K562 (cell line): ENCODE measurements around the gene RNASEH2A. TPM values are rescaled to one million over a fixed set of nuclear protein-coding genes. Genes with fewer than 3 reads are reported as not detected.
A peak's percentile ranks its signal among the peaks of the same experiment; 100 is the strongest.

Experiments used
- BCOR ChIP-seq: fragments of 450-650 bp; IDR thresholded peaks from 2 replicates; pipeline ENCODE4 v1.6.1; 2016
- BRF1 ChIP-seq: IDR thresholded peaks from 3 replicates; pipeline ENCODE4 v1.6.1; 2011; ENCODE audit warnings: borderline replicate concordance, mild to moderate bottlenecking; ENCODE audit not compliant: insufficient read length; ENCODE audit errors: extremely low read depth
- NFIC ChIP-seq: fragments of 450-650 bp; IDR thresholded peaks from 2 replicates; pipeline ENCODE4 v1.6.1; 2017; ENCODE audit warnings: mild to moderate bottlenecking, inconsistent platforms
- NFYB ChIP-seq: IDR thresholded peaks from 2 replicates; pipeline ENCODE4 v1.6.1; 2011; ENCODE audit warnings: mild to moderate bottlenecking, moderate library complexity; ENCODE audit not compliant: insufficient read length; ENCODE audit errors: extremely low read depth
- PCBP1 ChIP-seq: fragments of 200-400 bp; formaldehyde crosslinking; IDR thresholded peaks from 2 replicates; pipeline ENCODE4 v1.6.1; 2018; ENCODE audit warnings: mild to moderate bottlenecking, low read depth, low read length; ENCODE audit not compliant: poor library complexity, severe bottlenecking
- ZNF507 ChIP-seq: conservative IDR thresholded peaks from 2 replicates; pipeline ENCODE4 v1.6.1; 2017; ENCODE audit warnings: missing genetic modification characterization, missing compliant biosample characterization
- ZNF696 ChIP-seq: fragments of 250-450 bp; sonication (Bioruptor Pico); conservative IDR thresholded peaks from 2 replicates; pipeline ENCODE4 v1.4.0; 2020; ENCODE audit warnings: mild to moderate bottlenecking, moderate library complexity
- ZNF699 ChIP-seq: fragments of 250-450 bp; sonication (Bioruptor Pico); IDR thresholded peaks from 2 replicates; pipeline ENCODE4 v1.8.0; 2021; ENCODE audit warnings: mild to moderate bottlenecking, moderate library complexity; ENCODE audit not compliant: insufficient replicate concordance
- ZNF77 ChIP-seq: fragments of 250-450 bp; sonication (Bioruptor Pico); IDR thresholded peaks from 2 replicates; pipeline ENCODE4 v1.5.0; 2020
- polyA plus RNA-seq, 8 experiments: library from polyadenylated mRNA; depleted of rRNA in 4 of 8; stranded (reverse) in 5 of 8; unstranded in 3 of 8; fragments of >200 nt; fragmentation: Nextera tagmentation in 2 of 8; fragmentation: Illumina TruSeq in 1 of 8; extraction: Ambion mirVana in 2 of 8; extraction: Trizol in 1 of 8; gene quantifications; 2 replicates each; pipeline versions ENCODE4 v1.2.1 to v1.2.3, GENCODE V29; 2011 to 2014; ENCODE audit warnings: inconsistent platforms in 1 of 8, missing spikeins in 1 of 8
- total RNA-seq, 7 experiments: library from RNA; depleted of rRNA in 6 of 7; stranded (reverse); fragments of >200 nt in 6 of 7; fragmentation: Illumina TruSeq in 2 of 7; extraction: Trizol in 2 of 7; gene quantifications; 2 replicates each; pipeline versions ENCODE4 v1.2.1 to v1.2.3, GENCODE V29; 2011 to 2021; ENCODE audit warnings: low replicate concordance in 1 of 7
- TF ChIP-seq, protein P1 (sequence below): fragments of 250-450 bp; sonication (Bioruptor Pico); IDR thresholded peaks from 2 replicates; pipeline ENCODE4 v1.4.0; 2020; ENCODE audit warnings: mild to moderate bottlenecking, moderate library complexity, borderline replicate concordance
- TF ChIP-seq, protein P2 (sequence below): sonication (generic); formaldehyde crosslinking; IDR thresholded peaks from 2 replicates; pipeline ENCODE4 v1.8.1; 2023; ENCODE audit warnings: mild to moderate bottlenecking, missing genetic modification reagents, moderate library complexity
- TF ChIP-seq, protein P3 (sequence below), 2 experiments: fragments of 450-650 bp; IDR thresholded peaks; 2 replicates each; pipeline ENCODE4 v1.6.1; 2018; ENCODE audit warnings: mild to moderate bottlenecking in 2 of 2, low read depth in 1 of 2; ENCODE audit not compliant: partially characterized antibody in 2 of 2
- TF ChIP-seq, protein P4 (sequence below), 2 experiments: IDR thresholded peaks; 2 replicates each; pipeline ENCODE4 v1.6.1; 2011; ENCODE audit warnings: borderline replicate concordance in 1 of 2, control low read depth in 1 of 2, low read depth in 1 of 2, low read length in 1 of 2, mild to moderate bottlenecking in 1 of 2, mixed read lengths in 1 of 2, moderate library complexity in 1 of 2; ENCODE audit not compliant: insufficient read depth in 1 of 2, insufficient read length in 1 of 2, poor library complexity in 1 of 2, severe bottlenecking in 1 of 2; ENCODE audit errors: extremely low read depth in 1 of 2
- TF ChIP-seq, protein P5 (sequence below): fragments of 150-350 bp; conservative IDR thresholded peaks from 2 replicates; pipeline ENCODE4 v1.6.1; 2014; ENCODE audit warnings: low read length

The RNASEH2A gene
- total and polyA plus RNA-seq, 9 of the 15 experiments (the other 6 are each of a cell fraction or from before 2014, with no cell fraction given) = 22.3 to 78.0 (median 61.7) TPM

DNA sequence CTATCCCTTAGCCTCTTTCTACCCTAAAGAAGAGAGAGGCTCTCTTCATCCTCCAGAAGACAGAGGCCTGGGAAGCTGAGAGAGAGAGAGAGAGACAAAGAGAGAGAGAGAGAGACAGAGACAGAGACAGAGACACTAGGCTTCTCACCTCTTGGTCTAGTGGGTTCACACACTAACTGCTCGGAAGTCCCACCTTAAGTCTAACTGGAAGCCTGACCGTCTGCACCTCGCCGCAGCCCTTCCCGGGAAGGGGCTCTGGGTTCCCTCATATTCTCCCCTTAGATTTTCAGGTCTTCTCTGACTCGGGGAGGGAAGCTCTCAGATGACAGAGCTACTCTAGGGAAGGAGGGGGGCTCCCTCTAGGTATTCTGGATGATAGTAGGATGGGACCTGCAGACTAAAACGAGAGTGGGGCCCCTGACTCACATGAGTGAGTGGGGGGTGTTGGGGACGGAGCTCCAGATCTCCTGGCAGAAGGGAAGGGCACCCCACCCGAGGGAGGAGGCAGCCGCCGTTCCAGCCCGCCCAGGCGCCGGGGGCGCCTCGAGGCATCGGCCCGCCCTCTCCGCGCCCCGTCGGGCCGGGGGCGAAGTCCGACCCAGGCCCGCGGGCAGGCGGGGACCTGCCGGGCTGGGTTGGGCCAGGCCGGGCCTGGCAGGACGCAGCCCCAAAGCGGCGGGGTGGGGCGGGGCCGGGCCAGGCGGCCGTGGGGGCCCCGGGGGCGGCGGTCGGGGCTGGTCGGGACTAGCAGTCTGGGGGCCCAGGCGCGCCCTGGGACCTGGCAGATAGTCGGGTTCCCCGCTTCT, 17.1 kb upstream of the RNASEH2A start (continued):
- TF ChIP-seq, protein P1, sequence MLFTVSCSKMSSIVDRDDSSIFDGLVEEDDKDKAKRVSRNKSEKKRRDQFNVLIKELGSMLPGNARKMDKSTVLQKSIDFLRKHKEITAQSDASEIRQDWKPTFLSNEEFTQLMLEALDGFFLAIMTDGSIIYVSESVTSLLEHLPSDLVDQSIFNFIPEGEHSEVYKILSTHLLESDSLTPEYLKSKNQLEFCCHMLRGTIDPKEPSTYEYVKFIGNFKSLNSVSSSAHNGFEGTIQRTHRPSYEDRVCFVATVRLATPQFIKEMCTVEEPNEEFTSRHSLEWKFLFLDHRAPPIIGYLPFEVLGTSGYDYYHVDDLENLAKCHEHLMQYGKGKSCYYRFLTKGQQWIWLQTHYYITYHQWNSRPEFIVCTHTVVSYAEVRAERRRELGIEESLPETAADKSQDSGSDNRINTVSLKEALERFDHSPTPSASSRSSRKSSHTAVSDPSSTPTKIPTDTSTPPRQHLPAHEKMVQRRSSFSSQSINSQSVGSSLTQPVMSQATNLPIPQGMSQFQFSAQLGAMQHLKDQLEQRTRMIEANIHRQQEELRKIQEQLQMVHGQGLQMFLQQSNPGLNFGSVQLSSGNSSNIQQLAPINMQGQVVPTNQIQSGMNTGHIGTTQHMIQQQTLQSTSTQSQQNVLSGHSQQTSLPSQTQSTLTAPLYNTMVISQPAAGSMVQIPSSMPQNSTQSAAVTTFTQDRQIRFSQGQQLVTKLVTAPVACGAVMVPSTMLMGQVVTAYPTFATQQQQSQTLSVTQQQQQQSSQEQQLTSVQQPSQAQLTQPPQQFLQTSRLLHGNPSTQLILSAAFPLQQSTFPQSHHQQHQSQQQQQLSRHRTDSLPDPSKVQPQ (CRISPR knock-in tag) = no peak
- TF ChIP-seq, protein P2, sequence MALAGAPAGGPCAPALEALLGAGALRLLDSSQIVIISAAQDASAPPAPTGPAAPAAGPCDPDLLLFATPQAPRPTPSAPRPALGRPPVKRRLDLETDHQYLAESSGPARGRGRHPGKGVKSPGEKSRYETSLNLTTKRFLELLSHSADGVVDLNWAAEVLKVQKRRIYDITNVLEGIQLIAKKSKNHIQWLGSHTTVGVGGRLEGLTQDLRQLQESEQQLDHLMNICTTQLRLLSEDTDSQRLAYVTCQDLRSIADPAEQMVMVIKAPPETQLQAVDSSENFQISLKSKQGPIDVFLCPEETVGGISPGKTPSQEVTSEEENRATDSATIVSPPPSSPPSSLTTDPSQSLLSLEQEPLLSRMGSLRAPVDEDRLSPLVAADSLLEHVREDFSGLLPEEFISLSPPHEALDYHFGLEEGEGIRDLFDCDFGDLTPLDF (CRISPR knock-in tag) = no peak
- TF ChIP-seq, protein P3, sequence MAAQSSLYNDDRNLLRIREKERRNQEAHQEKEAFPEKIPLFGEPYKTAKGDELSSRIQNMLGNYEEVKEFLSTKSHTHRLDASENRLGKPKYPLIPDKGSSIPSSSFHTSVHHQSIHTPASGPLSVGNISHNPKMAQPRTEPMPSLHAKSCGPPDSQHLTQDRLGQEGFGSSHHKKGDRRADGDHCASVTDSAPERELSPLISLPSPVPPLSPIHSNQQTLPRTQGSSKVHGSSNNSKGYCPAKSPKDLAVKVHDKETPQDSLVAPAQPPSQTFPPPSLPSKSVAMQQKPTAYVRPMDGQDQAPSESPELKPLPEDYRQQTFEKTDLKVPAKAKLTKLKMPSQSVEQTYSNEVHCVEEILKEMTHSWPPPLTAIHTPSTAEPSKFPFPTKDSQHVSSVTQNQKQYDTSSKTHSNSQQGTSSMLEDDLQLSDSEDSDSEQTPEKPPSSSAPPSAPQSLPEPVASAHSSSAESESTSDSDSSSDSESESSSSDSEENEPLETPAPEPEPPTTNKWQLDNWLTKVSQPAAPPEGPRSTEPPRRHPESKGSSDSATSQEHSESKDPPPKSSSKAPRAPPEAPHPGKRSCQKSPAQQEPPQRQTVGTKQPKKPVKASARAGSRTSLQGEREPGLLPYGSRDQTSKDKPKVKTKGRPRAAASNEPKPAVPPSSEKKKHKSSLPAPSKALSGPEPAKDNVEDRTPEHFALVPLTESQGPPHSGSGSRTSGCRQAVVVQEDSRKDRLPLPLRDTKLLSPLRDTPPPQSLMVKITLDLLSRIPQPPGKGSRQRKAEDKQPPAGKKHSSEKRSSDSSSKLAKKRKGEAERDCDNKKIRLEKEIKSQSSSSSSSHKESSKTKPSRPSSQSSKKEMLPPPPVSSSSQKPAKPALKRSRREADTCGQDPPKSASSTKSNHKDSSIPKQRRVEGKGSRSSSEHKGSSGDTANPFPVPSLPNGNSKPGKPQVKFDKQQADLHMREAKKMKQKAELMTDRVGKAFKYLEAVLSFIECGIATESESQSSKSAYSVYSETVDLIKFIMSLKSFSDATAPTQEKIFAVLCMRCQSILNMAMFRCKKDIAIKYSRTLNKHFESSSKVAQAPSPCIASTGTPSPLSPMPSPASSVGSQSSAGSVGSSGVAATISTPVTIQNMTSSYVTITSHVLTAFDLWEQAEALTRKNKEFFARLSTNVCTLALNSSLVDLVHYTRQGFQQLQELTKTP (IDR thresholded peaks at IDR 0.05; ENCODE audit: low read depth in 1 of 2, partially characterized antibody in 2 of 2) = no peak
- TF ChIP-seq ZNF77 (CRISPR knock-in tag) (no peak), BCOR (peak; percentile 94), NFYB (no peak), ZNF699 (CRISPR knock-in tag) (no peak), BRF1 (no peak), ZNF507 (tag) (no peak), PCBP1 (no peak), ZNF696 (CRISPR knock-in tag) (no peak), NFIC (no peak)
- TF ChIP-seq, protein P4, sequence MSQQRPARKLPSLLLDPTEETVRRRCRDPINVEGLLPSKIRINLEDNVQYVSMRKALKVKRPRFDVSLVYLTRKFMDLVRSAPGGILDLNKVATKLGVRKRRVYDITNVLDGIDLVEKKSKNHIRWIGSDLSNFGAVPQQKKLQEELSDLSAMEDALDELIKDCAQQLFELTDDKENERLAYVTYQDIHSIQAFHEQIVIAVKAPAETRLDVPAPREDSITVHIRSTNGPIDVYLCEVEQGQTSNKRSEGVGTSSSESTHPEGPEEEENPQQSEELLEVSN (IDR thresholded peaks at IDR 0.05; ENCODE audit: borderline replicate concordance in 1 of 2, extremely low read depth in 1 of 2, insufficient read depth in 1 of 2, insufficient read length in 1 of 2, low read depth in 1 of 2, low read length in 1 of 2, poor library complexity in 1 of 2, severe bottlenecking in 1 of 2) = peak in 1 of 2 experiments; percentile 63
- TF ChIP-seq, protein P5, sequence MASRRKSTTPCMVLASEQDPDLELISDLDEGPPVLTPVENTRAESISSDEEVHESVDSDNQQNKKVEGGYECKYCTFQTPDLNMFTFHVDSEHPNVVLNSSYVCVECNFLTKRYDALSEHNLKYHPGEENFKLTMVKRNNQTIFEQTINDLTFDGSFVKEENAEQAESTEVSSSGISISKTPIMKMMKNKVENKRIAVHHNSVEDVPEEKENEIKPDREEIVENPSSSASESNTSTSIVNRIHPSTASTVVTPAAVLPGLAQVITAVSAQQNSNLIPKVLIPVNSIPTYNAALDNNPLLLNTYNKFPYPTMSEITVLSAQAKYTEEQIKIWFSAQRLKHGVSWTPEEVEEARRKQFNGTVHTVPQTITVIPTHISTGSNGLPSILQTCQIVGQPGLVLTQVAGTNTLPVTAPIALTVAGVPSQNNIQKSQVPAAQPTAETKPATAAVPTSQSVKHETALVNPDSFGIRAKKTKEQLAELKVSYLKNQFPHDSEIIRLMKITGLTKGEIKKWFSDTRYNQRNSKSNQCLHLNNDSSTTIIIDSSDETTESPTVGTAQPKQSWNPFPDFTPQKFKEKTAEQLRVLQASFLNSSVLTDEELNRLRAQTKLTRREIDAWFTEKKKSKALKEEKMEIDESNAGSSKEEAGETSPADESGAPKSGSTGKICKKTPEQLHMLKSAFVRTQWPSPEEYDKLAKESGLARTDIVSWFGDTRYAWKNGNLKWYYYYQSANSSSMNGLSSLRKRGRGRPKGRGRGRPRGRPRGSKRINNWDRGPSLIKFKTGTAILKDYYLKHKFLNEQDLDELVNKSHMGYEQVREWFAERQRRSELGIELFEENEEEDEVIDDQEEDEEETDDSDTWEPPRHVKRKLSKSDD = no peak
